GM21528 (cell line): ENCODE measurements around the gene RNU2-63P.
"Not testable (repeated sequence)": the region's sequence is repeated elsewhere in the genome, so short reads cannot be mapped to it uniquely, and the experiment has no call there.

Experiments used
- ATAC-seq: cut with Tn5 transposase; IDR thresholded peaks from one replicate; pipeline ENCODE4 v1.9.1; 2021; ENCODE audit warnings: mild to moderate bottlenecking, moderate library complexity; ENCODE audit not compliant: unreplicated experiment, low FRiP score

RNU2-63P gene

GRCh38 chr2:88032070-88032702 lies 15.8 kb upstream of the RNU2-63P start:
- ATAC-seq = no peak

GRCh38 chr2:88028931-88029330 lies 12.6 kb upstream of the RNU2-63P start:
- no peak for ATAC-seq

GRCh38 chr2:88027697-88028389 lies 11.5 kb upstream of the RNU2-63P start:
- ATAC-seq = no peak

- ATAC-seq = no peak
These were observed 8.2 kb upstream of the RNU2-63P start for GRCh38 chr2:88024509-88024908.

- no peak for ATAC-seq
These were observed 6.2 kb upstream of the RNU2-63P start for GRCh38 chr2:88022669-88022921.

- no peak for ATAC-seq
These were observed 3.6 kb upstream of the RNU2-63P start for GRCh38 chr2:88019985-88020384.

GRCh38 chr2:88018909-88019308 lies 2.6 kb upstream of the RNU2-63P start:
- no peak for ATAC-seq

- not testable (repeated sequence) for ATAC-seq
These were observed 1.9 kb upstream of the RNU2-63P start for GRCh38 chr2:88018077-88018805.

- not testable (repeated sequence) for ATAC-seq
These were observed 1.4 kb upstream of the RNU2-63P start for GRCh38 chr2:88017780-88018038.

- ATAC-seq = peak; percentile 65
These were observed 823 bp upstream of the RNU2-63P start for GRCh38 chr2:88016960-88017779.

GRCh38 chr2:88011011-88011410 lies 5.3 kb downstream of the RNU2-63P start:
- no peak for ATAC-seq

GRCh38 chr2:88010136-88010535 lies 6.2 kb downstream of the RNU2-63P start:
- no peak for ATAC-seq

GRCh38 chr2:88006912-88007439 lies 9.4 kb downstream of the RNU2-63P start:
- ATAC-seq = no peak

- no peak for ATAC-seq
These were observed 10.6 kb downstream of the RNU2-63P start for GRCh38 chr2:88005776-88006175.

- no peak for ATAC-seq
These were observed 13.1 kb downstream of the RNU2-63P start for GRCh38 chr2:88003074-88003755.

- ATAC-seq = no peak
These were observed 14.0 kb downstream of the RNU2-63P start for GRCh38 chr2:88002359-88002707.

GRCh38 chr2:88000474-88000873 lies 15.9 kb downstream of the RNU2-63P start:
- not testable (repeated sequence) for ATAC-seq

- ATAC-seq = no peak
These were observed 19.8 kb downstream of the RNU2-63P start for GRCh38 chr2:87996570-87996969.

- no peak for ATAC-seq
These were observed 20.6 kb downstream of the RNU2-63P start for GRCh38 chr2:87995756-87996155.

GRCh38 chr2:87994304-87994850 lies 22.0 kb downstream of the RNU2-63P start:
- not testable (repeated sequence) for ATAC-seq
